Activated CD8-positive, alpha-beta memory T cell treated with anti-CD3 and anti-CD28 coated beads for 36 hours (primary cell): ENCODE measurements around the gene H19. TPM values are rescaled to one million over a fixed set of nuclear protein-coding genes. Genes with fewer than 3 reads are reported as not detected.

Experiments used
- CTCF ChIA-PET: fragments of 350-600 bp; sonication (Branson Sonifier 250); formaldehyde crosslinking; loops from one replicate; lab custom pipeline; 2021; ENCODE audit warnings: antibody characterized with exemption; lab: Charles Lee
- POLR2A ChIA-PET: fragments of 350-600 bp; sonication (Branson Sonifier 250); formaldehyde crosslinking; loops from one replicate; lab custom pipeline; 2021; ENCODE audit warnings: antibody characterized with exemption; lab: Charles Lee
- total RNA-seq, 2 experiments: library from RNA; stranded (reverse); gene quantifications; one replicate each; pipeline ENCODE4 v1.2.3, GENCODE V29; 2021

Gene H19
- total RNA-seq, 2 experiments from 2014 or later = not detected

DNA sequence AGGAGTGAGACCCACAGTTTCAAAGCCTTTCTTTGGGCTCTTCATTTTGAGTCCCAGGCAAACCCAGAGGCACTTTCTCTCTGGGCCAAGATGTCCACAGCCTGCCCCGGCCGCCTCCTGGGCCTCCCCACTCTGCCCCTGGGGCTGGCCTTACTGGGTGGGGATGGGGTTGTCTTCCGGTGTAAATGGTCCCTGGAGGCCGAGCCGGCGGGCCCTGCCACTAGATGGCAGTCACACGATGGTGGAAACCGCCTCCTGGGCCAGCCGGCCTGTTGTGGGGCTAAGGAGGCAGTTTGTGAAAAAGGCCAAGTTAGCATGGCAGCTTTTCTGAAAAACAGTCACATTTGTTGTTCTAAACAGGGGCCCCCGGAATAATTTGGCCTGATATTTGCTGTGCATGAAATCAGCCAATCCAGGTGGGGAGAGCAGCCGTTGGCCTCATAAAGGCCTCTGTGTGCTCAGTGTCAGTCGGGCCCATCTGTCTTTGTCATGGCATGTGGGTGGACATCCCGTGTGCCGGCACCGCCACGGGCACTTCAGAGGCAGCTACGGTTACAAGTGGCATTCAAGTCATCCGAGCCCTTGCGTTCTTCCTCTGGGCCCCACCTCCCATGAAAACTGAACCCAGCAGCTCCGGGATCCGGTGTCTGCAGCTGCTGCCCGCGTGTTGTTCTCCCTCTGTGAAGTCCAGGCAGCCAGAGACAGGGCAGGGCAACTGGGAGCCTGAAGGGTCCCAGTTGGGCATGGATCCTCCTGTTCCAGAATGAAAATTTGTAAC lies 44.0 kb downstream of the H19 start:
- CTCF ChIA-PET = interaction anchor here (0.7 to 1.5 kb wide), 4 partner anchors 9 to 121 kb away, joined by 3 to 7 read pairs (median 4); no protein-coding TSS in a partner anchor
- POLR2A ChIA-PET = no interaction called here

DNA sequence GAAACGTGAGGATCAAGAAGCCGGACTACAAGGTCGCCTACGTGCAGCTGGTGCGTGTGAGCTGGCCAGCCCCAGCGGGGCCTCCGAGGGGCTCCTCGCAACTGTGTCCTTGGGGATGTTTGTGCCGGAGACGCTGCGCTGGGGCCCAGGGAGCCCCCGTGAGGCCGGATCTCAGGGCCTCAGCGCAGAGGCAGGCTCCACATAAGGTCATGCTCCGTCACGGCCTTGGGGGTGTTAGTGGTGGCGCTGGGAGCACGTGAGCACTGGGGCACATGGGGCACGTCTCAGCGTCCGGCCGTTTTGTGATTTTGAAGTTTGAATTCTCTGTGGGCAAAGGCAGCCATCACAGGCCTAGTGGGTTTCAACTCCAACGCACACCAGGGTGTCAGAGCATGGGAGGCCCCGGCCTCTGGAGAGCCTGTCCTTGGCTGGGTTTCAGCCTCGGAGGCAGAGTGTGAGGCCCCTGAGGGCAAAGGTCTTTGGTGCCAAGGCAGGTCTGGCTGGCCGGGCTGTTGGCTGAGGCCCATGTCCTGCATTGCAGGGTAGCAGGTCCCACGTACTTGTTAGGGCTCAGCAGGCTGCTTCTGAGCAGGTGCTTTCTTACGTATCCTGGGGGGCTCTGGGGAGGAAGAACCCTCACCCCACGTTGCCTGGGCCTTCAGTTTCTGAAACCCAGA lies 44.7 kb downstream of the H19 start:
- ChIA-PET POLR2A (no interaction called here), CTCF (interaction anchor here (1.1 to 1.5 kb wide), 2 partner anchors 71 to 120 kb away, joined by 3 to 7 read pairs; no protein-coding TSS in a partner anchor)

DNA sequence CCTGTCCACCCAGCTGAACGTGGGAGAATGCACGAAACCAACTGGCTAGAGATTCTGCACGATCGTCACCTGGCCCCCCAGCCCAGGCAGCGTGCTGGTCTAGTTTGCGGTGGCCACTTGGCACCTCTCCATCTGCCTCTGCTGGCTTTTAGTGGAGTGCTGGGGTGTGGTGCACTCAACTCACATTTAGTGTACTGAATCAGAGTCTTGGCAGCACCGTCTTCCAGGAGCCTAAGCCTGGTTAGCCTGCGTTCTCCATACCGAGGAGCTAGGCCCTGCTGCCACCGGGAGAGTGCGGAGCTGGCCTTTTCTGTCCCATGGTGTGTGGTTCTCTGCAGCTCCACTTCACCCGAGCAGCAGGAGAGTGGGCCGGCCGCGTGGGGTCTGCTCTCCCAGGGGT lies 47.7 kb downstream of the H19 start:
- CTCF ChIA-PET = interaction anchor here (0.8 to 3.0 kb wide), 6 partner anchors 68 to 256 kb away, joined by 3 to 9 read pairs (median 4); partner anchors contain the start of gene LSP1
- POLR2A ChIA-PET = no interaction called here

DNA sequence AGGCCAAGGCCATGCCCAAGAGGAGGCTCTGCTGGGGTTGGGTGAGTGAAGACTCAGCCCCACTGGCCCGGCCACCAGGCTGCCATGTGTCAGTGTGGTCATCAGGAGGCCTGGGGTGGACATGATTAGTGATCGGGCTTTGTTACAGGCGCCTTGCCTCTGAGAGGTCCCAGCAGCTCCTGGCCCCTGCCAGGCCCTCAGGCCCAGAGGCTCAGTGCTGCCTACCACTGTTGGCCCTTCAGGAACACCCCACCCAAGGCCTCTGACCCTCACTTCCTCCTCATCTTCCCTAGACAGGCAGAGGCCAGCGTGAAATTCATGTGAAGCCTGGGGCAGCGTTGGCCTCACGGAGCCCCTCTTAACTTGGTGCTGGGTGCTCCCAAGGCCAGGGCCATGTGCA lies 48.3 kb downstream of the H19 start:
- ChIA-PET CTCF (interaction anchor here (1.4 to 4.1 kb wide), 4 partner anchors 67 to 255 kb away, joined by 4 to 16 read pairs (median 8); no protein-coding TSS in a partner anchor), POLR2A (interaction anchor here (0.6 kb wide), 1 partner anchor 99 kb away, joined by 3 read pairs; no protein-coding TSS in a partner anchor)

DNA sequence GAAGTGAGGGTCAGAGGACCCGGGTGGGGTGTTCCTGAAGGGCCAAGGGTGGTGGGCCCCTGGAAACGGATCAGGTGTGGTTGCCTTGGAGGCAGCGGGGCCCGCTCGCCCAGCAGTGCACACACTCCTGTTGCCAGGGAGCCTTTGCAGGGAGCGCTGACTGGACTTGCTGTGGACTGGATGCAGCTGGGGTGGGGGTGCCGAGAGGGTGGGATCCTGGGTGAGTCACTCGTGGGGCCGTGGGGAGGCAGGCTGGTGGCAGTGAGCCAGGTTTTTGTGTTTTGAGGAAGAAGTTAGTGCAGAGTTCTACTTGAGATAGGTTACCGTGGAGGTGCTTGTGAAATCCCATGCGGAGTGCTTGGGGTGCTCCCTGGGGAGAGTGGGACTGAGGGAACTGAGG lies 49.3 kb downstream of the H19 start:
- ChIA-PET POLR2A (no interaction called here), CTCF (interaction anchor here (1.1 to 4.1 kb wide), 3 partner anchors 66 to 255 kb away, joined by 3 to 16 read pairs (median 9); no protein-coding TSS in a partner anchor)

DNA sequence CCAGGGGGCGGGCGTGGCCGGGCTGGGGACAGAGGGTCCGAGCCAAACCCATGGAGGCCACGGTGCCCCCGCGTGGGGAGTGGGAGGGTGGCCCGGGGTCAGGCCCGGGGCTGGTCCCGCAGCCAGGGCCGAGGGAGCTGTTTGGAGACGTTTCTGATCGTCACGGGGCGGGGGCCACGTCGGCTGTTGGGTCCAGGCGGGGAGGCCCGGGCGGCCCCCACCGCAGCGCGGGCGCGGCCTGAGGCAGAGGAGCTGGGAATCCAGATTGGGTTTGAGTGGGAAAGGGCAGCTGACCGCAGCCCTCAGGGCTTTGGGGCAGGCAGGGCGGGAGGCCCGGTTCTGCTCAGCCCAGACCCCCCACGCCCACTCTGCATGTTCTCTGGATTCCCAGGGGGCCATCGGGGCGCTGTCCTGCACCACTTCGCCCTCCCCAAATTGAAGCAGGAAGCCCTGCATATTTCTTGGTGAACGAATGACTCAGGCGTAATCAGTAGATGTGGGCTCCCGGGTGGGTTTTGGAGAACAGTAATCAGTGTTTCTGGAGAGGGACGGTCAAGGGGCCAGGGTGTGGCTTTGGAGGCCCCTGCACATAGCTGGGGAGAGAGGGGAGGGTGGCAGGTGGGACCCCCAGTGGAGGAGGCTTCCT lies 49.9 kb downstream of the H19 start:
- POLR2A ChIA-PET = interaction anchor here (0.7 kb wide), 1 partner anchor 94 kb away, joined by 3 read pairs; no protein-coding TSS in a partner anchor
- CTCF ChIA-PET = interaction anchor here (0.7 to 4.1 kb wide), 9 partner anchors 26 to 254 kb away, joined by 3 to 16 read pairs (median 3); partner anchors contain the start of gene TNNI2

DNA sequence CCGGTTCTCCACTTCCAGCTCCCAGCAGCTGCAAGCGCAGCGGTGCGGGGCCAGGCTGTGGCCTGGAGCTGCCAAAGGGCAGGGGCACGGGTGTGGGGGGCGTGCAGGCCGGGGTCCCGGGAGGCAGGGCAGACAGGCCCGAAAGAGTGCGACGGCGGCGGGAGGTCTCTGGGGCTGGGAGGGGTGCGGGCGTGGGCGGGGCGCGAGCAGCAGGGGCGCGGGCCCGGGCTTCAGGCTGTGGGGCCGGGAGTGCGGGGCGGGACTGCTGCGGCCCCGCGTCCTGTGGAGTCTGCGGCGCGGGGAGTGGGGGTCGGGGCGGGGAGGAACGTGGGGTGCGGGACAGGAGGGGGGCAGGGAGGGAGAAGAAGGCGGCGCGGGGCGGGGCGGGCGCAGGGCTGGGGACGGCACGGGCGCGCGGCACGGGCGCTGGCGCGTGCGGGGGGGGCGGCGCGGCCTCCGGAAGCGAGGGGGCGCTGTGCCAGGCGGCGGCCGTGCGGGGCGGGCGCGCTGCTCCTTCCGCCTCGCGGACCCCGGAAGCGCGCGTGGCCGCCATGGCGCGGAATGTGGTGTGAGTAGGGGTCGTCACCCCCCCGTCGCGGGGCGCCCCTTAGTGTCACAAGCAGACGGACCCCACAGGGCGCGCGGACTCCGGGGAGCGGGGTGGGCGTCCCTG lies 50.7 kb downstream of the H19 start, which contains the start of gene MRPL23:
Gene MRPL23 (plus strand): TSS at position 521 of the 673 bp plus-strand sequence. CDS start 31 bp downstream, at position 552.
- CTCF ChIA-PET = interaction anchor here (0.7 to 4.1 kb wide), 4 partner anchors 55 to 253 kb away, joined by 3 to 16 read pairs (median 4); no protein-coding TSS in a partner anchor

More for the DNA sequence above, 50.7 kb downstream of the H19 start, which contains the start of gene MRPL23:
- POLR2A ChIA-PET = interaction anchor here (0.6 kb wide), 1 partner anchor 11 kb away, joined by 3 read pairs; no protein-coding TSS in a partner anchor

Other genes with a start within 250 kb of the H19 start
- 1 to 10 TPM in 1 of 2 experiments, under 1 TPM in 1; 0.61 to 1.2 TPM for gene IFITM10, start 247.2 kb downstream of the H19 start, total RNA-seq
- gene CTSD, start 233.9 kb downstream of the H19 start, total RNA-seq = 100 to 1,000 TPM; 104 TPM
- gene SYT8, start 162.9 kb downstream of the H19 start, total RNA-seq = not detected
- gene TNNI2, start 158.9 kb downstream of the H19 start, total RNA-seq = under 1 TPM; 0.55 to 0.57 TPM
- 100 to 1,000 TPM; 254 TPM for gene LSP1, start 144.8 kb downstream of the H19 start, total RNA-seq
- gene PRR33, start 105.9 kb downstream of the H19 start, total RNA-seq = under 1 TPM; 0.08 to 0.11 TPM
- gene TNNT3, start 78.1 kb downstream of the H19 start, total RNA-seq = under 1 TPM in 1 of 2 experiments, not detected in 1; 0.42 TPM
- 100 to 1,000 TPM; 138 to 142 TPM for gene MRPL23, start 50.5 kb downstream of the H19 start, total RNA-seq
- 10 to 100 TPM in 1 of 2 experiments, 1 to 10 TPM in 1; 9.5 to 10.7 TPM for gene IGF2, start 141.5 kb upstream of the H19 start, total RNA-seq
- not detected for gene INS, start 163.4 kb upstream of the H19 start, total RNA-seq
- gene TH, start 174.0 kb upstream of the H19 start, total RNA-seq = not detected